Measurements from ENCODE around the gene TLE6.
A peak's percentile ranks its signal among the peaks of the same experiment; 100 is the strongest.

The TLE6 gene

GRCh38 chr19:3013263-3013725, 35.9 kb downstream of the TLE6 start:
- DNase-seq (ENCODE audit: low spot score): no peak
- POLR2A ChIA-PET (ENCODE audit: low non-redundant PET): no interaction called here
- CTCF ChIA-PET: no interaction called here
- no peak for TF ChIP-seq CTCF (conservative IDR thresholded peaks at IDR 0.05; ENCODE audit: low read depth)
- H3K27ac ChIP-seq: peak overlapping the region; percentile 8

- H3K27ac ChIP-seq: no peak overlapping the region
- POLR2A ChIA-PET (ENCODE audit: low non-redundant PET): no interaction called here
- TF ChIP-seq CTCF (conservative IDR thresholded peaks at IDR 0.05; ENCODE audit: low read depth): no peak
- DNase-seq (ENCODE audit: low spot score): no peak
- CTCF ChIA-PET: no interaction called here
Observed at GRCh38 chr19:3014135-3014534, 36.8 kb downstream of the TLE6 start.

- no peak overlapping the region for H3K27ac ChIP-seq
- ChIA-PET CTCF (no interaction called here), POLR2A (ENCODE audit: low non-redundant PET) (no interaction called here)
- no peak for TF ChIP-seq CTCF (conservative IDR thresholded peaks at IDR 0.05; ENCODE audit: low read depth)
- no peak for DNase-seq (ENCODE audit: low spot score)
Observed at GRCh38 chr19:3015126-3016057, 38.0 kb downstream of the TLE6 start.

- ChIA-PET POLR2A (ENCODE audit: low non-redundant PET) (no interaction called here), CTCF (no interaction called here)
- no peak for TF ChIP-seq CTCF (conservative IDR thresholded peaks at IDR 0.05; ENCODE audit: low read depth)
- H3K27ac ChIP-seq: no peak overlapping the region
- DNase-seq (ENCODE audit: low spot score): no peak
Observed at GRCh38 chr19:3017923-3018322, 40.6 kb downstream of the TLE6 start.

GRCh38 chr19:3019211-3019854, 42.0 kb downstream of the TLE6 start:
- DNase-seq (ENCODE audit: low spot score): no peak
- no peak for TF ChIP-seq CTCF (conservative IDR thresholded peaks at IDR 0.05; ENCODE audit: low read depth)
- no peak overlapping the region for H3K27ac ChIP-seq
- ChIA-PET POLR2A (ENCODE audit: low non-redundant PET) (no interaction called here), CTCF (no interaction called here)

- TF ChIP-seq CTCF (conservative IDR thresholded peaks at IDR 0.05; ENCODE audit: low read depth): no peak
- no peak overlapping the region for H3K27ac ChIP-seq
- POLR2A ChIA-PET (ENCODE audit: low non-redundant PET): no interaction called here
- DNase-seq (ENCODE audit: low spot score): no peak
- CTCF ChIA-PET: no interaction called here
Observed at GRCh38 chr19:3020321-3020960, 43.1 kb downstream of the TLE6 start.

All from RWPE1 (cell line).